ENCODE results near the gene DYNC1LI2.

DNA sequence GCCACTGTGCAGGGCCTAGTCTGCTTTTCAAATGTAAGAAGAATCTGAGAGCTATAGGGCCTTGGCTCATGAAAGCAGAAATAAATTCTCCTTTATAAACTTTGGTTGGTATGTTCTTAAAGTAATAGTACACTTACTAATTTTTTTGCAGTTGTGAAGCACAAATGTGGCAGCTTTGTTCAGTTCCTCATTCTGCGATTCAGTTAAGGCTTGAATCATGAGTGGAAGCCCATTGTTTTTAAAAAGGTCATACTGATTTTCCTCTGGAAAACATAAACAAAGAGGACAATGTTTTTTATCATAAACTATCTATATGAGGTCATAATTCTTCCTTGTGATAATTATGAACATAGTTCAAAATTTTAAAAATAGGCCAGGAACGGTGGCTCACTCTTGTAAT lies 23.6 kb upstream of the DYNC1LI2 start:
- TF ChIP-seq CTCF (IDR thresholded peaks at IDR 0.05): no peak
- no peak for TF ChIP-seq POLR2AphosphoS5 (IDR thresholded peaks at IDR 0.05)

All from suprapubic skin (tissue), 3 donors.